ENCODE results near the gene PDZD2.

- TF ChIP-seq CTCF (IDR thresholded peaks at IDR 0.05) (no peak), POLR2A (IDR thresholded peaks at IDR 0.05) (no peak)
These were observed 147.2 kb downstream of the PDZD2 start for GRCh38 chr5:31786090-31786631.

All from vagina (tissue), 2 donors.